K562 (cell line): Measurements from ENCODE around the gene RAVER2. TPM values are rescaled to one million over a fixed set of nuclear protein-coding genes. Genes with fewer than 3 reads are reported as not detected.
A peak's percentile ranks its signal among the peaks of the same experiment; 100 is the strongest.
"Not testable (repeated sequence)": the region's sequence is repeated elsewhere in the genome, so short reads cannot be mapped to it uniquely, and the experiment has no call there.

ENCODE experiments used
- ATAC-seq: fragments of 200-7000 bp; cut with Tn5 transposase; 3 replicates; pipeline ENCODE4 v1.9.1; 2020; ENCODE audit warnings: moderate library complexity
- BruUV-seq: library from RNA; stranded (reverse); fragments of 400-500 nt; replicated peaks from 2 replicates; lab custom pipeline; 2021; lab: Mats Ljungman, UMichigan
- CTCF ChIA-PET: fragments of 300-600 bp; formaldehyde crosslinking; extraction: SDS; loops from one replicate; lab custom pipeline; 2021; ENCODE audit warnings: low intra/inter-chr PET ratio; lab: Yijun Ruan, JAX
- POLR2A ChIA-PET: fragments of 300-600, 350-650 bp; sonication (Branson Sonifier 250); formaldehyde crosslinking; extraction: SDS; loops from one replicate; lab custom pipeline; 2021; ENCODE audit warnings: antibody characterized with exemption, inconsistent platforms; lab: Yijun Ruan, JAX
- DNase-seq, 4 experiments: peaks; one replicate each; pipeline versions ENCODE4 v3.0.0 to v3.0.0-alpha.2; 2011 to 2018; ENCODE audit warnings: low spot score in 3 of 4, mixed read lengths in 3 of 4; ENCODE audit errors: extremely low read depth in 1 of 4
- FAIRE-seq: peaks from 2 replicates; lab custom pipeline; 2011; peaks lifted over from hg19 to GRCh38; lab: Jason Lieb, UNC
- H2AFZ ChIP-seq: 2 replicates; pipeline ENCODE4 v1.6.0; 2011; ENCODE audit warnings: low read depth, low read length, control low read depth, inconsistent platforms
- H3K27ac ChIP-seq: fragments of 200-600 bp; 3 replicates; pipeline ENCODE4 v1.8.0; 2011; ENCODE audit warnings: low read depth, mild to moderate bottlenecking, control low read depth, inconsistent platforms, low read length, moderate library complexity, mixed read lengths; ENCODE audit errors: extremely low read depth
- H3K27me3 ChIP-seq, 2 experiments: fragments of 300-600 bp in 1 of 2; 2 replicates in 1 of 2; 3 replicates in 1 of 2; pipeline versions ENCODE4 v1.6.0 to v1.8.0; 2011; ENCODE audit warnings: inconsistent platforms in 2 of 2, low read length in 2 of 2, mild to moderate bottlenecking in 1 of 2, mixed read lengths in 1 of 2, moderate library complexity in 1 of 2; ENCODE audit not compliant: control insufficient read depth in 2 of 2, insufficient read depth in 2 of 2
- H3K36me3 ChIP-seq: fragments of 300-600 bp; 3 replicates; pipeline ENCODE4 v1.8.0; 2011; ENCODE audit warnings: mild to moderate bottlenecking, low read length, inconsistent platforms; ENCODE audit not compliant: control insufficient read depth, insufficient read depth
- H3K4me1 ChIP-seq, 2 experiments: fragments of 200-600 bp in 1 of 2; replicated peaks in 1 of 2; 2 replicates in 1 of 2; 3 replicates in 1 of 2; pipeline versions ENCODE4 v1.5.1 to v1.8.0; 2011; ENCODE audit warnings: inconsistent platforms in 2 of 2, low read length in 2 of 2, mild to moderate bottlenecking in 1 of 2, mixed read lengths in 1 of 2, moderate library complexity in 1 of 2; ENCODE audit not compliant: control insufficient read depth in 2 of 2, insufficient read depth in 2 of 2
- H3K4me2 ChIP-seq: 2 replicates; pipeline ENCODE4 v1.6.1; 2011; ENCODE audit warnings: low read length, control low read depth, inconsistent platforms, mixed read lengths; ENCODE audit not compliant: insufficient read depth
- H3K4me3 ChIP-seq: fragments of 200-600 bp; sonication (generic), shearing (Covaris generic); 2 replicates; pipeline ENCODE4 v1.5.1; 2016; ENCODE audit warnings: control low read depth, inconsistent platforms
- H3K79me2 ChIP-seq: fragments of 200-600 bp; 3 replicates; pipeline ENCODE4 v1.8.0; 2011; ENCODE audit warnings: low read length, inconsistent platforms; ENCODE audit not compliant: control insufficient read depth, insufficient read depth
- H3K9ac ChIP-seq, 2 experiments: 2 replicates each; pipeline versions ENCODE4 v1.6.0 to v1.6.1; 2011; ENCODE audit warnings: low read depth in 2 of 2, low read length in 2 of 2, control low read depth in 1 of 2, inconsistent platforms in 1 of 2, mild to moderate bottlenecking in 1 of 2, mixed read lengths in 1 of 2; ENCODE audit not compliant: insufficient read depth in 1 of 2
- H3K9me1 ChIP-seq: one replicate; pipeline ENCODE4 v1.6.0; 2011; ENCODE audit warnings: inconsistent platforms, mild to moderate bottlenecking, low read length, moderate library complexity; ENCODE audit not compliant: control insufficient read depth, insufficient read depth
- H3K9me3 ChIP-seq: replicated peaks from 2 replicates; pipeline ENCODE4 v1.5.1; 2011; ENCODE audit warnings: low read depth, low read length, inconsistent platforms; ENCODE audit not compliant: control insufficient read depth, insufficient read depth
- H4K20me1 ChIP-seq: replicated peaks from 2 replicates; pipeline ENCODE4 v1.6.1; 2011; ENCODE audit warnings: low read length, inconsistent platforms, mixed read lengths; ENCODE audit not compliant: control insufficient read depth, insufficient read depth
- MAFG ChIP-seq: fragments of 450-650 bp; conservative IDR thresholded peaks from 2 replicates; pipeline ENCODE4 v1.6.1; 2016; ENCODE audit warnings: missing genetic modification characterization, missing compliant biosample characterization
- ZNF146 ChIP-seq: IDR thresholded peaks from one replicate; pipeline ENCODE4 v1.6.1; 2018; ENCODE audit warnings: missing compliant biosample characterization; ENCODE audit not compliant: unreplicated experiment
- WGBS: fragments of 100-300 bp; shearing (Covaris generic); methylation state at CpG from one replicate; pipeline ENCODE4 v1.1.6; 2016; ENCODE audit warnings: low coverage, mixed read lengths; ENCODE audit not compliant: insufficient coverage; ENCODE audit errors: missing lambda C conversion rate; 5-methylcytosine and 5-hydroxymethylcytosine counted together
- in situ Hi-C: fragments of 300-500 bp; cut with MboI; formaldehyde crosslinking; loops from 4 replicates; pipeline ENCODE4 v1.15.0; 2018; ENCODE audit warnings: inconsistent platforms, mixed read lengths
- intact Hi-C: fragments of 100-400 bp; cut with micrococcal nuclease; formaldehyde crosslinking; loops from 2 replicates; pipeline ENCODE4 v1.14.2; 2022
- polyA plus RNA-seq, 8 experiments: library from polyadenylated mRNA; depleted of rRNA in 4 of 8; stranded (reverse) in 5 of 8; unstranded in 3 of 8; fragments of >200 nt; fragmentation: Nextera tagmentation in 2 of 8; fragmentation: Illumina TruSeq in 1 of 8; extraction: Ambion mirVana in 2 of 8; extraction: Trizol in 1 of 8; gene quantifications; 2 replicates each; pipeline versions ENCODE4 v1.2.1 to v1.2.3, GENCODE V29; 2011 to 2014; ENCODE audit warnings: inconsistent platforms in 1 of 8, missing spikeins in 1 of 8
- total RNA-seq, 7 experiments: library from RNA; depleted of rRNA in 6 of 7; stranded (reverse); fragments of >200 nt in 6 of 7; fragmentation: Illumina TruSeq in 2 of 7; extraction: Trizol in 2 of 7; gene quantifications; 2 replicates each; pipeline versions ENCODE4 v1.2.1 to v1.2.3, GENCODE V29; 2011 to 2021; ENCODE audit warnings: low replicate concordance in 1 of 7

RAVER2 gene
- total and polyA plus RNA-seq, 9 of the 15 experiments (the other 6 are each of a cell fraction or from before 2014, with no cell fraction given) = 1.8 to 6.1 (median 4.4) TPM

DNA sequence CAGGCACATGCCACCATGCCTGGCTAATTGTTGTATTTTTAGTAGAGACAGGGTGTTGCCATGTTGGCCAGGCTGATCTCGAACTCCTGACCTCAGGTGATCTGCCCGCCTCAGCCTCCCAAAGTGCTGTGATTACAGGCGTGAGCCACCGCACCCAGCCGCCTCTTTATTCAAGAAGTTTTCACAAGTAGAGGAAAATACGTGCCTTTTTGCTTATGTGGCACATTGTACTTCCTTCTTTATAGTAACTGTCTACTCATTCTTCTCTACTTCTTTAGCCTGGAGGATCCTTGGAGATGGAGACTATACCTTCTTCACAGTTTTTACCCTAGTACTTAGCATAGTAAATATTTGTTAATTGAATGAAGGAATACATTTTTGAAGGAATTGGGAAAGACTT, 37.2 kb downstream of the RAVER2 start:
- H3K36me3 ChIP-seq, H3K9me3 ChIP-seq, H3K9me1 ChIP-seq, H3K9ac ChIP-seq, CTCF ChIA-PET, in situ Hi-C loops, H4K20me1 ChIP-seq, ATAC-seq, H3K4me1 ChIP-seq, intact Hi-C loops, FAIRE-seq, H3K79me2 ChIP-seq, H3K4me3 ChIP-seq, DNase-seq, H3K27ac ChIP-seq, H3K4me2 ChIP-seq, H3K27me3 ChIP-seq, H2AFZ ChIP-seq, BruUV-seq: not testable (repeated sequence)
- 35% methylated on average over 6 of the region's 6 CpGs for WGBS
- TF ChIP-seq MAFG (tag) = peak; percentile 29; the same call in 1 of the 2 replicates
- POLR2A ChIA-PET = interaction anchor here (0.7 kb wide), 1 partner anchor 260 kb away, joined by 3 read pairs; no protein-coding TSS in a partner anchor

GRCh38 chr1:64782848-64783247, 38.0 kb downstream of the RAVER2 start:
- H3K4me2 ChIP-seq, H3K9me3 ChIP-seq, CTCF ChIA-PET, H4K20me1 ChIP-seq, H3K79me2 ChIP-seq, FAIRE-seq, H3K4me3 ChIP-seq, H3K36me3 ChIP-seq, POLR2A ChIA-PET, H3K9me1 ChIP-seq, ATAC-seq, H3K27me3 ChIP-seq, intact Hi-C loops, H3K27ac ChIP-seq, DNase-seq, BruUV-seq, H3K9ac ChIP-seq, H3K4me1 ChIP-seq, in situ Hi-C loops, H2AFZ ChIP-seq: not testable (repeated sequence)
- WGBS = 46% methylated on average over 4 of the region's 5 CpGs
- TF ChIP-seq ZNF146 (CRISPR knock-in tag) = peak; percentile 26
